IMR-90 (cell line): ENCODE measurements around the gene KLHL7. TPM values are rescaled to one million over a fixed set of nuclear protein-coding genes. Genes with fewer than 3 reads are reported as not detected.

ENCODE experiments used
- ATAC-seq: fragments of 200-7000 bp; cut with Tn5 transposase; 2 replicates; pipeline ENCODE4 v1.9.1; 2020; ENCODE audit warnings: low read depth, mild to moderate bottlenecking, moderate library complexity
- BruUV-seq: library from RNA; stranded (reverse); fragments of 400-500 nt; replicated peaks from 2 replicates; lab custom pipeline; 2021; lab: Mats Ljungman, UMichigan
- CTCF ChIA-PET: fragments of 300-600 bp; formaldehyde crosslinking; extraction: SDS; loops from one replicate; lab custom pipeline; 2021; ENCODE audit warnings: antibody characterized with exemption; lab: Yijun Ruan, JAX
- POLR2A ChIA-PET: fragments of 300-600 bp; sonication (Branson Sonifier 250); formaldehyde crosslinking; loops from one replicate; lab custom pipeline; 2022; ENCODE audit warnings: antibody characterized with exemption; ENCODE audit not compliant: unreplicated experiment; lab: Charles Lee
- DNase-seq: peaks from one replicate; pipeline ENCODE4 v3.0.0; 2013
- H2AFZ ChIP-seq: replicated peaks from 2 replicates; pipeline ENCODE3; 2013; ENCODE audit warnings: low read length, mild to moderate bottlenecking; ENCODE audit not compliant: poor library complexity
- H2AK5ac ChIP-seq: 2 replicates; pipeline ENCODE4 v1.6.1; 2013; ENCODE audit warnings: low read depth, low read length, inconsistent platforms
- H2AK9ac ChIP-seq: replicated peaks from 2 replicates; pipeline ENCODE3; 2013; ENCODE audit warnings: mild to moderate bottlenecking, low read depth, low read length, moderate library complexity; ENCODE audit not compliant: poor library complexity
- H2BK120ac ChIP-seq: 2 replicates; pipeline ENCODE4 v1.6.1; 2013; ENCODE audit warnings: low read depth, low read length, inconsistent platforms
- H2BK15ac ChIP-seq: 3 replicates; pipeline ENCODE4 v1.6.1; 2013; ENCODE audit warnings: low read depth, low read length, inconsistent platforms
- H2BK20ac ChIP-seq: 2 replicates; pipeline ENCODE4 v1.6.1; 2013; ENCODE audit warnings: low read depth, mild to moderate bottlenecking, inconsistent platforms, low read length, moderate library complexity
- H2BK5ac ChIP-seq: 2 replicates; pipeline ENCODE4 v1.6.1; 2013; ENCODE audit warnings: mild to moderate bottlenecking, low read depth, low read length, inconsistent platforms; ENCODE audit not compliant: poor library complexity, severe bottlenecking
- H3K14ac ChIP-seq: replicated peaks from 2 replicates; pipeline ENCODE4 v1.6.1; 2013; ENCODE audit warnings: low read depth, low read length, inconsistent platforms
- H3K18ac ChIP-seq: 2 replicates; pipeline ENCODE4 v1.6.1; 2013; ENCODE audit warnings: low read depth, low read length, control low read depth
- H3K23ac ChIP-seq: 2 replicates; pipeline ENCODE4 v1.6.1; 2013; ENCODE audit warnings: low read depth, low read length, inconsistent platforms
- H3K27ac ChIP-seq: 2 replicates; pipeline ENCODE4 v1.5.1; 2013; ENCODE audit warnings: mild to moderate bottlenecking, control low read depth, low read length; ENCODE audit not compliant: insufficient read depth
- H3K27me3 ChIP-seq: 2 replicates; pipeline ENCODE4 v1.6.1; 2013; ENCODE audit warnings: low read length; ENCODE audit not compliant: control insufficient read depth, insufficient read depth
- H3K36me3 ChIP-seq: 2 replicates; pipeline ENCODE4 v1.6.1; 2013; ENCODE audit warnings: low read length, mixed read lengths; ENCODE audit not compliant: control insufficient read depth, insufficient read depth
- H3K4ac ChIP-seq: 2 replicates; pipeline ENCODE4 v1.6.1; 2013; ENCODE audit warnings: low read depth, low read length, inconsistent platforms
- H3K4me1 ChIP-seq: 2 replicates; pipeline ENCODE4 v1.6.1; 2013; ENCODE audit warnings: low read length, mixed read lengths; ENCODE audit not compliant: control insufficient read depth, insufficient read depth
- H3K4me2 ChIP-seq: 2 replicates; pipeline ENCODE4 v1.6.1; 2013; ENCODE audit warnings: low read depth, mild to moderate bottlenecking, control low read depth, low read length, moderate library complexity
- H3K4me3 ChIP-seq: 2 replicates; pipeline ENCODE4 v1.5.1; 2013; ENCODE audit warnings: low read depth, mild to moderate bottlenecking, control low read depth, low read length, moderate library complexity; ENCODE audit not compliant: insufficient read depth
- H3K56ac ChIP-seq: 2 replicates; pipeline ENCODE4 v1.6.1; 2013; ENCODE audit warnings: low read length, inconsistent platforms; ENCODE audit not compliant: insufficient read depth; ENCODE audit errors: extremely low read depth
- H3K79me1 ChIP-seq, 2 experiments: 2 replicates each; pipeline ENCODE4 v1.6.1; 2013; ENCODE audit warnings: low read length in 2 of 2, inconsistent platforms in 1 of 2, low read depth in 1 of 2
- H3K9ac ChIP-seq: 2 replicates; pipeline ENCODE4 v1.6.1; 2013; ENCODE audit warnings: low read depth, low read length, control low read depth
- H3K9me1 ChIP-seq: 2 replicates; pipeline ENCODE4 v1.6.1; 2013; ENCODE audit warnings: low read length, inconsistent platforms; ENCODE audit not compliant: insufficient read depth
- H3K9me3 ChIP-seq: 2 replicates; pipeline ENCODE4 v1.6.1; 2013; ENCODE audit warnings: low read length; ENCODE audit not compliant: control insufficient read depth, insufficient read depth
- H4K20me1 ChIP-seq: 2 replicates; pipeline ENCODE4 v1.6.1; 2013; ENCODE audit warnings: low read length, inconsistent platforms; ENCODE audit not compliant: insufficient read depth
- H4K5ac ChIP-seq: 2 replicates; pipeline ENCODE4 v1.6.1; 2013; ENCODE audit warnings: mild to moderate bottlenecking, low read depth, low read length, control low read depth
- H4K8ac ChIP-seq, 2 experiments: 2 replicates each; pipeline ENCODE4 v1.6.1; 2013; ENCODE audit warnings: low read depth in 2 of 2, low read length in 2 of 2, control low read depth in 1 of 2, inconsistent platforms in 1 of 2
- H4K91ac ChIP-seq: 2 replicates; pipeline ENCODE4 v1.6.1; 2013; ENCODE audit warnings: low read depth, low read length, inconsistent platforms; ENCODE audit not compliant: insufficient read depth
- BHLHE40 ChIP-seq: fragments of 150-350 bp; IDR thresholded peaks from 2 replicates; pipeline ENCODE4 v1.6.1; 2016; ENCODE audit warnings: mild to moderate bottlenecking, low read depth, low read length
- CEBPB ChIP-seq: IDR thresholded peaks from 2 replicates; pipeline ENCODE4 v1.6.1; 2012; ENCODE audit warnings: low read depth, low read length, improper control_type of control experiment
- CHD1 ChIP-seq: IDR thresholded peaks from 2 replicates; pipeline ENCODE4 v1.6.1; 2012; ENCODE audit warnings: low read depth, low read length, improper control_type of control experiment
- CTCF ChIP-seq: conservative IDR thresholded peaks from 2 replicates; pipeline ENCODE4 v1.5.1; 2012; ENCODE audit warnings: mild to moderate bottlenecking, low read depth, low read length, improper control_type of control experiment
- ELK1 ChIP-seq: fragments of 150-350 bp; IDR thresholded peaks from 2 replicates; pipeline ENCODE4 v1.6.1; 2016; ENCODE audit warnings: low read depth, mild to moderate bottlenecking, low read length, moderate library complexity, borderline replicate concordance
- FOS ChIP-seq: fragments of 150-350 bp; IDR thresholded peaks from 2 replicates; pipeline ENCODE4 v1.6.1; 2016; ENCODE audit warnings: low read depth, low read length
- MAFK ChIP-seq: IDR thresholded peaks from 2 replicates; pipeline ENCODE4 v1.6.1; 2012; ENCODE audit warnings: low read depth, low read length, improper control_type of control experiment
- MAZ ChIP-seq: IDR thresholded peaks from 2 replicates; pipeline ENCODE4 v1.6.1; 2012; ENCODE audit warnings: low read depth, mild to moderate bottlenecking, low read length, improper control_type of control experiment, moderate library complexity, borderline replicate concordance
- MXI1 ChIP-seq: IDR thresholded peaks from 2 replicates; pipeline ENCODE4 v1.6.1; 2012; ENCODE audit warnings: low read depth, mild to moderate bottlenecking, low read length, moderate library complexity, borderline replicate concordance
- NFE2L2 ChIP-seq: fragments of 150-350 bp; IDR thresholded peaks from 2 replicates; pipeline ENCODE4 v1.6.1; 2016; ENCODE audit warnings: low read depth, mild to moderate bottlenecking, low read length
- POLR2A ChIP-seq: IDR thresholded peaks from 2 replicates; pipeline ENCODE4 v1.6.1; 2012; ENCODE audit warnings: mild to moderate bottlenecking, low read depth, low read length
- RAD21 ChIP-seq: IDR thresholded peaks from 2 replicates; pipeline ENCODE4 v1.6.1; 2012; ENCODE audit warnings: low read length, improper control_type of control experiment
- RCOR1 ChIP-seq: IDR thresholded peaks from 2 replicates; pipeline ENCODE4 v1.6.1; 2012; ENCODE audit warnings: mild to moderate bottlenecking, low read length, improper control_type of control experiment; ENCODE audit not compliant: insufficient replicate concordance
- RFX5 ChIP-seq: IDR thresholded peaks from 2 replicates; pipeline ENCODE4 v1.8.0; 2012; ENCODE audit warnings: low read depth, mild to moderate bottlenecking, low read length, moderate library complexity
- SMC3 ChIP-seq: fragments of 150-350 bp; IDR thresholded peaks from 2 replicates; pipeline ENCODE4 v1.6.1; 2016; ENCODE audit warnings: low read depth, mild to moderate bottlenecking, antibody characterized with exemption, low read length, moderate library complexity
- USF2 ChIP-seq: fragments of 150-350 bp; IDR thresholded peaks from 2 replicates; pipeline ENCODE4 v1.6.1; 2017; ENCODE audit warnings: mild to moderate bottlenecking, antibody characterized with exemption, low read length, low read depth
- WGBS, 2 experiments: methylation state at CpG; one replicate each; pipeline versions ENCODE4 v1.1.5 to v1.1.7; 2013; ENCODE audit warnings: missing lambda C conversion rate in 2 of 2; ENCODE audit not compliant: insufficient read length in 1 of 2; ENCODE audit errors: extremely low coverage in 2 of 2; 5-methylcytosine and 5-hydroxymethylcytosine counted together
- dilution Hi-C: fragments of 300-500 bp; cut with HindIII; formaldehyde crosslinking; loops from one replicate; pipeline ENCODE4 v1.14.3; 2018; ENCODE audit warnings: low sequenced_read_pairs; ENCODE audit not compliant: unreplicated experiment
- in situ Hi-C: fragments of 300-500 bp; cut with MboI; formaldehyde crosslinking; loops from 3 replicates; pipeline ENCODE4 v1.14.3; 2019; ENCODE audit warnings: low sequenced_read_pairs, inconsistent platforms, mixed read lengths
- intact Hi-C: fragments of 100-400 bp; cut with micrococcal nuclease; formaldehyde crosslinking; loops from 2 replicates; pipeline ENCODE4 v1.10.0; 2022
- polyA plus RNA-seq, 3 experiments: library from polyadenylated mRNA; depleted of rRNA; stranded (reverse); fragments of >200 nt; gene quantifications; 2 replicates each; pipeline ENCODE4 v1.2.3, GENCODE V29; 2012; ENCODE audit warnings: low replicate concordance in 1 of 3
- total RNA-seq: library from RNA; depleted of rRNA; stranded (reverse); fragments of >200 nt; gene quantifications from 2 replicates; pipeline ENCODE4 v1.2.3, GENCODE V29; 2012

The KLHL7 gene
- total and polyA plus RNA-seq, 2 of the 4 experiments (the other 2 are of a cell fraction) = 24.6 to 29.2 TPM

GRCh38 chr7:23062452-23062851 is 43.1 kb upstream of the KLHL7 start:
- ChIA-PET CTCF (no interaction called here), POLR2A (interaction anchor here (0.6 kb wide), 1 partner anchor 196 kb away, joined by 4 read pairs; no protein-coding TSS in a partner anchor)
- H3K9ac ChIP-seq = no peak overlapping the region
- H3K4me1 ChIP-seq = peaks cover under 1% of the 10 kb centered on the region
- dilution Hi-C loops = loop anchor here (25.0 kb wide), 1 partner anchor 500 kb away; no protein-coding TSS in a partner anchor
- H3K14ac ChIP-seq = no peak overlapping the region
- H4K8ac ChIP-seq = no peak overlapping the region
- H4K91ac ChIP-seq = no peak overlapping the region
- H2BK5ac ChIP-seq = peak overlapping the region; percentile 17
- H3K9me1 ChIP-seq = no peaks in the 10 kb centered on the region; the same call in 1 of the 2 replicates
- intact Hi-C loops = no loop called here
- no TSS peak for BruUV-seq
- H4K5ac ChIP-seq = no peak overlapping the region
- WGBS, 2 experiments = no CpG with 5 or more reads among the region's 7 CpGs
- no peaks in the 10 kb centered on the region for H3K9me3 ChIP-seq
- H2BK20ac ChIP-seq = no peak overlapping the region
- no peak for TF ChIP-seq MXI1
- no peak for TF ChIP-seq CHD1
- no peak for TF ChIP-seq RCOR1
- TF ChIP-seq RAD21 = no peak
- 0 out of 2 replicates have a peak, but pooled peaks have one; percentile 25 for TF ChIP-seq FOS
- no peak for TF ChIP-seq USF2
- no peak for TF ChIP-seq CEBPB
- no peak for TF ChIP-seq POLR2A
- peak; percentile 75; the same call in 1 of the 2 replicates for TF ChIP-seq NFE2L2
- TF ChIP-seq RFX5 = no peak
- TF ChIP-seq BHLHE40 = no peak
- TF ChIP-seq ELK1 = no peak
- no peak for TF ChIP-seq CTCF
- no peak for TF ChIP-seq MAZ
- 0 out of 2 replicates have a peak, but pooled peaks have one; percentile 10 for TF ChIP-seq MAFK
- no peak for TF ChIP-seq SMC3
- H3K4me2 ChIP-seq = no peak overlapping the region
- H3K56ac ChIP-seq = no peak overlapping the region
- H3K27ac ChIP-seq = no peak overlapping the region
- H3K27me3 ChIP-seq = no peaks in the 10 kb centered on the region
- DNase-seq = peak; percentile 80
- in situ Hi-C loops = loop anchor here (25.0 kb wide), 1 partner anchor 950 kb away; no protein-coding TSS in a partner anchor
- no peaks in the 10 kb centered on the region for H4K20me1 ChIP-seq
- no peaks in the 10 kb centered on the region for H3K79me1 ChIP-seq
- H2AFZ ChIP-seq = peak overlapping the region; percentile 5
- H2BK120ac ChIP-seq = no peak overlapping the region
- ATAC-seq = peak; percentile 65
- H2AK5ac ChIP-seq = no peak overlapping the region
- H2BK15ac ChIP-seq = no peak overlapping the region
- H3K23ac ChIP-seq = no peak overlapping the region
- H2AK9ac ChIP-seq = no peak overlapping the region
- H3K4me3 ChIP-seq = no peak overlapping the region
- H3K36me3 ChIP-seq = no peaks in the 10 kb centered on the region
- H3K18ac ChIP-seq = no peak overlapping the region
- H3K4ac ChIP-seq = no peak overlapping the region
